HepG2 (cell line): ENCODE results near the gene CST4. TPM values are rescaled to one million over a fixed set of nuclear protein-coding genes. Genes with fewer than 3 reads are reported as not detected.

Experiments used
- GTF3A ChIP-seq: sonication (generic); formaldehyde crosslinking; conservative IDR thresholded peaks from 2 replicates; pipeline ENCODE4 v1.4.0; 2020; ENCODE audit warnings: mild to moderate bottlenecking, missing genetic modification reagents
- HNF4A ChIP-seq: sonication (generic); formaldehyde crosslinking; IDR thresholded peaks from 2 replicates; pipeline ENCODE4 v1.4.0; 2020; ENCODE audit warnings: missing genetic modification reagents
- KDM6A ChIP-seq: IDR thresholded peaks from 2 replicates; pipeline ENCODE4 v1.6.1; 2016; ENCODE audit warnings: low read depth
- KLF11 ChIP-seq: IDR thresholded peaks from 2 replicates; pipeline ENCODE4 v1.6.1; 2016; ENCODE audit warnings: missing compliant biosample characterization
- MIER3 ChIP-seq: IDR thresholded peaks from 2 replicates; pipeline ENCODE4 v1.6.1; 2016; ENCODE audit warnings: missing compliant biosample characterization, borderline replicate concordance
- PAWR ChIP-seq: sonication (generic); formaldehyde crosslinking; IDR thresholded peaks from 2 replicates; pipeline ENCODE4 v1.4.0; 2020; ENCODE audit warnings: missing genetic modification reagents, mild to moderate bottlenecking, borderline replicate concordance
- SNRNP70 ChIP-seq: fragments of 200-400 bp; formaldehyde crosslinking; IDR thresholded peaks from 2 replicates; pipeline ENCODE4 v1.6.1; 2017; ENCODE audit warnings: mild to moderate bottlenecking, low read depth, low read length, moderate library complexity
- SRSF4 ChIP-seq: fragments of 200-400 bp; formaldehyde crosslinking; IDR thresholded peaks from one replicate; pipeline ENCODE4 v1.6.1; 2018; ENCODE audit warnings: mild to moderate bottlenecking, low read depth, low read length, moderate library complexity; ENCODE audit not compliant: poor library complexity, severe bottlenecking
- ZEB1 ChIP-seq: IDR thresholded peaks from 2 replicates; pipeline ENCODE4 v1.6.1; 2012; ENCODE audit warnings: mild to moderate bottlenecking, low read depth, inconsistent platforms; ENCODE audit not compliant: insufficient replicate concordance
- ZFX ChIP-seq: sonication (generic); formaldehyde crosslinking; IDR thresholded peaks from 2 replicates; pipeline ENCODE4 v1.4.0; 2020; ENCODE audit warnings: mild to moderate bottlenecking, low read depth, missing genetic modification reagents, moderate library complexity
- ZNF333 ChIP-seq: sonication (generic); formaldehyde crosslinking; IDR thresholded peaks from 2 replicates; pipeline ENCODE4 v1.4.0; 2020; ENCODE audit warnings: mild to moderate bottlenecking, missing genetic modification reagents, borderline replicate concordance
- ZNF652 ChIP-seq: IDR thresholded peaks from 2 replicates; pipeline ENCODE4 v1.6.1; 2016; ENCODE audit warnings: low read depth, borderline replicate concordance
- polyA plus RNA-seq, 8 experiments: library from polyadenylated mRNA; depleted of rRNA in 3 of 8; stranded (reverse) in 7 of 8; unstranded in 1 of 8; fragments of >200 nt; fragmentation: Illumina TruSeq in 4 of 8; extraction: Trizol in 4 of 8; gene quantifications; 2 replicates each; pipeline versions ENCODE4 v1.2.1 to v1.2.3, GENCODE V29; 2011 to 2016; ENCODE audit warnings: low read depth in 4 of 8, missing spikeins in 1 of 8, mixed read lengths in 1 of 8; ENCODE audit not compliant: insufficient read depth in 1 of 8
- total RNA-seq, 5 experiments: library from RNA; depleted of rRNA; stranded (reverse); fragments of >200 nt; fragmentation: Illumina TruSeq; extraction: Trizol; gene quantifications; 2 replicates each; pipeline ENCODE4 v1.2.3, GENCODE V29; 2016; ENCODE audit warnings: low read depth in 1 of 5
- TF ChIP-seq, protein P1 (sequence below): sonication (generic); formaldehyde crosslinking; IDR thresholded peaks from 2 replicates; pipeline ENCODE4 v1.5.0; 2020; ENCODE audit warnings: mild to moderate bottlenecking, missing genetic modification reagents
- TF ChIP-seq, protein P2 (sequence below): sonication (generic); formaldehyde crosslinking; IDR thresholded peaks from 2 replicates; pipeline ENCODE4 v1.4.0; 2020; ENCODE audit warnings: mild to moderate bottlenecking, missing genetic modification reagents
- TF ChIP-seq, protein P3 (sequence below): sonication (generic); formaldehyde crosslinking; IDR thresholded peaks from 2 replicates; pipeline ENCODE4 v1.4.0; 2020; ENCODE audit warnings: missing genetic modification reagents

Gene CST4
- total and polyA plus RNA-seq, 2 of the 13 experiments (the other 11 are each of a cell fraction or from before 2014, with no cell fraction given) = not detected

DNA sequence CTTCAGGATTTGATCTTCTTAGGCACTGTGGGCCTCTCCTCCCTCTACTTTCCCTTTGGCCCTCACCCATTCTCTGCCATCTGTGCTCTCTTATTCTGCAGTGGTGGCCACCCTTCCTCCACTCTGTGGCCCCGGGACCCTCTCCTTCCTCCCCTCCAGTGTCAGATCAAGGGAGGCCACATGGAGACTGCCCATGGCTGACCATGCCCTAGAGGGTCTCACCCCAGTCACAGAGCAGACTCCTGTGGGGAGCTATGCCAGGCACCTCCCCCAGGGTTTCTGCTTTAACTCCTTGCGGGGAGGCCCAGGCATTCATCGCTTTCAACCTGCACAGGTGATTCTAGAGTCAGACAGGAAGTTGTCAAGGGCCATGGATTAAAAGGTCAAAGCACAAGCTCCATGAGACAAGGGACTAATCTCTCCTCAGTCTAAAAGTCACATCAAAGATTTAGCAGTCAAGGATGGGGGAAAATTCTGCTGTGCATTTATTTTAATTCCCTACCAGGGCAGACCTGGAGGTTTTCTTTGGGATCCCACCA is 35.4 kb downstream of the CST4 start (continued):
- TF ChIP-seq, protein P1, sequence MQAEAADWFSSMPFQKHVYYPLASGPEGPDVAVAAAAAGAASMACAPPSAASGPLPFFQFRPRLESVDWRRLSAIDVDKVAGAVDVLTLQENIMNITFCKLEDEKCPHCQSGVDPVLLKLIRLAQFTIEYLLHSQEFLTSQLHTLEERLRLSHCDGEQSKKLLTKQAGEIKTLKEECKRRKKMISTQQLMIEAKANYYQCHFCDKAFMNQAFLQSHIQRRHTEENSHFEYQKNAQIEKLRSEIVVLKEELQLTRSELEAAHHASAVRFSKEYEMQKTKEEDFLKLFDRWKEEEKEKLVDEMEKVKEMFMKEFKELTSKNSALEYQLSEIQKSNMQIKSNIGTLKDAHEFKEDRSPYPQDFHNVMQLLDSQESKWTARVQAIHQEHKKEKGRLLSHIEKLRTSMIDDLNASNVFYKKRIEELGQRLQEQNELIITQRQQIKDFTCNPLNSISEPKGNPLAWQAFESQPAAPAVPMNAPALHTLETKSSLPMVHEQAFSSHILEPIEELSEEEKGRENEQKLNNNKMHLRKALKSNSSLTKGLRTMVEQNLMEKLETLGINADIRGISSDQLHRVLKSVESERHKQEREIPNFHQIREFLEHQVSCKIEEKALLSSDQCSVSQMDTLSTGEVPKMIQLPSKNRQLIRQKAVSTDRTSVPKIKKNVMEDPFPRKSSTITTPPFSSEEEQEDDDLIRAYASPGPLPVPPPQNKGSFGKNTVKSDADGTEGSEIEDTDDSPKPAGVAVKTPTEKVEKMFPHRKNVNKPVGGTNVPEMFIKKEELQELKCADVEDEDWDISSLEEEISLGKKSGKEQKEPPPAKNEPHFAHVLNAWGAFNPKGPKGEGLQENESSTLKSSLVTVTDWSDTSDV (CRISPR knock-in tag) = no peak
- TF ChIP-seq ZEB1 (peak; percentile 55), ZFX (CRISPR knock-in tag) (0 out of 2 replicates have a peak, but pooled peaks have one; percentile 15), SRSF4 (no peak), KLF11 (CRISPR knock-in tag) (no peak), PAWR (CRISPR knock-in tag) (no peak), MIER3 (no peak), ZNF333 (no peak), KDM6A (CRISPR knock-in tag) (no peak), GTF3A (0 out of 2 replicates have a peak, but pooled peaks have one; percentile 41), SNRNP70 (no peak), HNF4A (peak; percentile 52), ZNF652 (peak; percentile 85)
- TF ChIP-seq, protein P2, sequence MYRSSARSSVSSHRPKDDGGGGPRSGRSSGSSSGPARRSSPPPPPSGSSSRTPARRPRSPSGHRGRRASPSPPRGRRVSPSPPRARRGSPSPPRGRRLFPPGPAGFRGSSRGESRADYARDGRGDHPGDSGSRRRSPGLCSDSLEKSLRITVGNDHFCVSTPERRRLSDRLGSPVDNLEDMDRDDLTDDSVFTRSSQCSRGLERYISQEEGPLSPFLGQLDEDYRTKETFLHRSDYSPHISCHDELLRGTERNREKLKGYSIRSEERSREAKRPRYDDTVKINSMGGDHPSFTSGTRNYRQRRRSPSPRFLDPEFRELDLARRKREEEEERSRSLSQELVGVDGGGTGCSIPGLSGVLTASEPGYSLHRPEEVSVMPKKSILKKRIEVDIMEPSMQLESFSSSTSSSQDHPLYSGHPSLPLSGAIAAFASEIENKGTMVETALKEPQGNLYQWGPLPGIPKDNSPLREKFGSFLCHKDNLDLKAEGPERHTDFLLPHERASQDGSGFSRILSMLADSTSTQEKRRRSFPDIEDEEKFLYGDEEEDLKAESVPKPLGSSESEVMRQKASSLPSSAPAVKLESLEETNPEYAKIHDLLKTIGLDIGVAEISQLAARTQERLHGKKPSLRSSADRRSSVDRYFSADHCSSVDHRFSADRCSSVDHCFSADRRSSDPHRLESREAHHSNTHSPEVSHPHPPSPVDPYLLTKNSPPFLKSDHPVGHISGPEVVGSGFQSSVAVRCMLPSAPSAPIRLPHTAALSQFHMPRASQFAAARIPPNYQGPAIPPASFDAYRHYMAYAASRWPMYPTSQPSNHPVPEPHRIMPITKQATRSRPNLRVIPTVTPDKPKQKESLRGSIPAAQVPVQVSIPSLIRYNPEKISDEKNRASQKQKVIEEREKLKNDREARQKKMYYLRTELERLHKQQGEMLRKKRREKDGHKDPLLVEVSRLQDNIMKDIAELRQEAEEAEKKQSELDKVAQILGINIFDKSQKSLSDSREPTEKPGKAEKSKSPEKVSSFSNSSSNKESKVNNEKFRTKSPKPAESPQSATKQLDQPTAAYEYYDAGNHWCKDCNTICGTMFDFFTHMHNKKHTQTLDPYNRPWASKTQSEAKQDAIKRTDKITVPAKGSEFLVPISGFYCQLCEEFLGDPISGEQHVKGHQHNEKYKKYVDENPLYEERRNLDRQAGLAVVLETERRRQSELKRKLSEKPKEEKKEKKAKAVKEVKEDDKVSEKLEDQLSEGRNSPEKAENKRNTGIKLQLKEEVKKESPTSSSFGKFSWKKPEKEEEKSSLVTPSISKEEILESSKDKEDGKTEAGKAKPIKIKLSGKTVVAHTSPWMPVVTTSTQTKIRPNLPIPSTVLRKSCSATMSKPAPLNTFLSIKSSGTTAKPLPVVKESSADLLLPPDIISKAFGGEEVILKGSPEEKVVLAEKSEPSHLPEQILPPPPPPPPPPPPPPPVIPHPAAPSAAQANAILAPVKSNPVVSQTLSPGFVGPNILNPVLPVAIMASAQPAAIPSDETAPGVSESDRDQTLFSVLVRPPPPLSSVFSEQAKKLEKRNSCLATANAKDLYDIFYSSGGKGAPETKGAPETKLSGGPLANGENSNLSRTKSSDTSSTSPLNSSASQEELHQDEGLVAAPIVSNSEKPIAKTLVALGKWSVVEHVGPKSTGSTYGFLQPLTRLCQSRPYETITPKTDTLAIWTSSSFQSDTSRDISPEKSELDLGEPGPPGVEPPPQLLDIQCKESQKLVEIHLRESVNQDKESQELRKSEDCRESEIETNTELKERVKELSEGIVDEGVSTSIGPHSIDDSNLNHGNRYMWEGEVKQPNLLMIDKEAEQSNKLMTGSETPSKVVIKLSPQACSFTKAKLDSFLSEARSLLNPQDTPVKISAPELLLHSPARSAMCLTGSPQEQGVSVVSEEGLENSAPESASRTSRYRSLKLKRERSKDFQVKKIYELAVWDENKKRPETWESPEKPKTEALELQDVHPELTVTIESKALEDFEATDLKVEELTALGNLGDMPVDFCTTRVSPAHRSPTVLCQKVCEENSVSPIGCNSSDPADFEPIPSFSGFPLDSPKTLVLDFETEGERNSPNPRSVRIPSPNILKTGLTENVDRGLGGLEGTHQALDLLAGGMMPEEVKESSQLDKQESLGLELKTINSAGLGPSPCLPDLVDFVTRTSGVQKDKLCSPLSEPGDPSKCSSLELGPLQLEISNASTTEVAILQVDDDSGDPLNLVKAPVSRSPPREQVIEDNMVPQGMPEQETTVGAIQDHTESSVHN = no peak
- TF ChIP-seq, protein P3, sequence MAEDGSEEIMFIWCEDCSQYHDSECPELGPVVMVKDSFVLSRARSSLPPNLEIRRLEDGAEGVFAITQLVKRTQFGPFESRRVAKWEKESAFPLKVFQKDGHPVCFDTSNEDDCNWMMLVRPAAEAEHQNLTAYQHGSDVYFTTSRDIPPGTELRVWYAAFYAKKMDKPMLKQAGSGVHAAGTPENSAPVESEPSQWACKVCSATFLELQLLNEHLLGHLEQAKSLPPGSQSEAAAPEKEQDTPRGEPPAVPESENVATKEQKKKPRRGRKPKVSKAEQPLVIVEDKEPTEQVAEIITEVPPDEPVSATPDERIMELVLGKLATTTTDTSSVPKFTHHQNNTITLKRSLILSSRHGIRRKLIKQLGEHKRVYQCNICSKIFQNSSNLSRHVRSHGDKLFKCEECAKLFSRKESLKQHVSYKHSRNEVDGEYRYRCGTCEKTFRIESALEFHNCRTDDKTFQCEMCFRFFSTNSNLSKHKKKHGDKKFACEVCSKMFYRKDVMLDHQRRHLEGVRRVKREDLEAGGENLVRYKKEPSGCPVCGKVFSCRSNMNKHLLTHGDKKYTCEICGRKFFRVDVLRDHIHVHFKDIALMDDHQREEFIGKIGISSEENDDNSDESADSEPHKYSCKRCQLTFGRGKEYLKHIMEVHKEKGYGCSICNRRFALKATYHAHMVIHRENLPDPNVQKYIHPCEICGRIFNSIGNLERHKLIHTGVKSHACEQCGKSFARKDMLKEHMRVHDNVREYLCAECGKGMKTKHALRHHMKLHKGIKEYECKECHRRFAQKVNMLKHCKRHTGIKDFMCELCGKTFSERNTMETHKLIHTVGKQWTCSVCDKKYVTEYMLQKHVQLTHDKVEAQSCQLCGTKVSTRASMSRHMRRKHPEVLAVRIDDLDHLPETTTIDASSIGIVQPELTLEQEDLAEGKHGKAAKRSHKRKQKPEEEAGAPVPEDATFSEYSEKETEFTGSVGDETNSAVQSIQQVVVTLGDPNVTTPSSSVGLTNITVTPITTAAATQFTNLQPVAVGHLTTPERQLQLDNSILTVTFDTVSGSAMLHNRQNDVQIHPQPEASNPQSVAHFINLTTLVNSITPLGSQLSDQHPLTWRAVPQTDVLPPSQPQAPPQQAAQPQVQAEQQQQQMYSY (CRISPR knock-in tag) = no peak
